GM19372 (cell line): Measurements from ENCODE around the gene WDR55.
"Not testable (repeated sequence)": the region's sequence is repeated elsewhere in the genome, so short reads cannot be mapped to it uniquely, and the experiment has no call there.

Experiments
- ATAC-seq: cut with Tn5 transposase; IDR thresholded peaks from one replicate; pipeline ENCODE4 v1.9.1; 2021; ENCODE audit warnings: mild to moderate bottlenecking, low read depth, moderate library complexity; ENCODE audit not compliant: unreplicated experiment

The WDR55 gene

DNA sequence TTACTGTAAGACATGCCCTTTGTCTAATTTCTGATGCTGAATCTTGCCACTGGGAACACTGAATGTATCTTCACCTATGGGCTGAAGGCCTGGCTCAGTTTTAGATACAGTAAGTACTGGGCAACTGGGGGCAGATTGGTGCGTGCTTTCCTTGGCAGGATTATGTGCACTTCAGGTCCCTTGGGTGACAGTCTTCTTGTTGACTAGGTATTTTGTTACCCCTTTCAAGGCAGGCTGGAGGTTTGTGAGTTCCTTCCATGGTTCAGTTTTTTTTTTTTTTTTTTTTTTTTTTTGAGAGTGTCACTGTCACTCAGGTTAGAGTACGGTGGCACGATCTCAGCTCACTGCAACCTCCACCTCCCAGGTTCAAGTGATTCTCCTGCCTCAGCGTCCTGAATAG, 43.1 kb downstream of the WDR55 start:
- no peak for ATAC-seq

DNA sequence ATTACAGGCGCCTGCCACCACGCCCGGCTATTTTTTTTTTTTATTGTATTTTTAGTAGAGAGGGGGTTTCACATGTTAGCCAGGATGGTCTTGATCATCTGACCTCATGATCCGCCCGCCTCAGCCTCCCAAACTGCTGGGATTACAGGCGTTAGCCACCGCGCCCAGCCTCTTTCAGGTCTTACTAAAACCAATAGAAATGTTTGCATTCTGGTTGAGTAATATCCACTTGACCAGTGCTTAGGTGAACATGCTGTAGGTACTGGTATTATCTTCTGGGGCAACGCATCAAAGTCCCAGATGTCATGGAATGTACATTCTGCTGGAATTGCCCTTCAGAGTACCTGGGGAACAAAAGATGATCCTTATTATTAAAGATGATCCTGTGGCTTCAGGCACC, 44.1 kb downstream of the WDR55 start:
- not testable (repeated sequence) for ATAC-seq

- peak; percentile 81 for ATAC-seq
Observed at GRCh38 chr5:140710899-140711552, 46.3 kb downstream of the WDR55 start.

DNA sequence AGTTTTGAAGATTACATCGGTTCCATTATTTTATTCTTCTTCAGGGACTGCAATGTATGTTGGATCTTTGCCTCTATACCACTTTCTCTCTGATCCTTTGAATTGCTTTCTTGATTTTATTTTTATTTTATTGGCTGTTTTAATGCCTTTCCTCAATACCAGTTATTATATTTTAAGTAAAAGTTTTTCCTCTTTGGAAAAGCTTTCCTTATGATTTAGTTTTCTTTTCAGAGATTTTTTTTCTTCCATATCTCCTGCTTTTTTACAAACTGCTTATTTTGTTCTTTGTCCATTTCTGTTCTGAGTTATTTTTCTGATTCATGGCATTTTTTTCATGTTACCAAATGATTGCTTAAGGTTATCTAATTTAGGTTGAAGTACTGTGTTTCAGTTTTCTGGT, 47.1 kb downstream of the WDR55 start:
- no peak for ATAC-seq

- ATAC-seq, result no peak
Observed at GRCh38 chr5:140713562-140714094, 48.9 kb downstream of the WDR55 start.

DNA sequence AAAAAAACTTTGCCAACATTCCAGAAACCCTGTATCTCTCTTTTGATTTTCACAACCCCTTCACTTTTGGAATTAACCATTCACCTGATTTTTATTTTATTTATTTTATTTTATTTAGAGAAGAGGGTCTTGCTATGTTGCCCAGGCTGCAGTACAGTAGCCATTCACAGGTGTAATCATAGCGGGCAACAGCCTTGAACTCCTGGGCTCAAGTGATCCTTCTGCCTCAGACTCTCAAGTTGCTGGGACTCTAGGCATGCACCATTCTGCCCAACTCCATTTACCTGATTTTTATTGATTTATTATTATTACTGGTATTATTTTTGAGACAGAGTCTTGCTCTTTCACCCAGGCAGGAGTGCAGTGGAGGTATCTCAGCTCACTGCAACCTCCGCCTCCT, 51.5 kb downstream of the WDR55 start:
- ATAC-seq, result not testable (repeated sequence)

DNA sequence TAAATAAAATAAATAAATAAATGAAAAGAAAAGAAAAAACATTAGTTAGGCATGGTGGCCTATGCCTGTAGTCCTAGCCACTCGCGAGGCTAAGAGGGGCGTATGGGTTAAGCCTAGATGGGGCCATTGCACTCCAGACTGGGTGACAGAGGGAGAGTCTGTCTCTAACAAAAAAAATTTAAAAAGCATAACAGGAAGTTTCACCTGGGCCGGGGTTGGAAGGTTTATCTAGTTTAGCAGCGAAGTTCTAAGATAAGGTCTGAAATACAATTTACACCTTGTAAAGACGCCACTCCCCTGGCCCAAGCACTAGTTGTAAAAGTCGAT, 53.5 kb downstream of the WDR55 start:
- ATAC-seq, result no peak

DNA sequence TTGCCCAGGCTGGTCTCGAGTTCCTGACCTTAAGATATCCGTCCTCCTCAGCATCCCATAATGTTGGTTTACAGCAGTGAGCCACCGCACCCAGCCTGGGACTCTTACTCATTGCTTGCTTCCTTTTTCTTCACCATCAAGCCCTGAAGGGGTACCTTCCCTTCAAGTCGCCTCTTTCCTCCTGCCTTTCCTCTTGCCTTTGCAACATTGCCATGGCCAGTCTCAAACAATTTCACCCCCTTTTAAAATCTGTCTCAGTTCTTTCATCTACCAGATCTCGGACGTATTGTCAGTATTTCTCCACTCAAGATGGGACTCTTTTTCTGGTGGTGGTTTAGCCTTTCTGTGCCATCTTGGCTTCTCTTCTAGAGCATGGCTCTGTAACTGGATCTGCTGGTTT, 56.0 kb downstream of the WDR55 start:
- ATAC-seq, result not testable (repeated sequence)

GRCh38 chr5:140721395-140721794, 56.7 kb downstream of the WDR55 start:
- ATAC-seq, result not testable (repeated sequence)
